Activated CD4-positive, alpha-beta T cell treated with anti-CD3 and anti-CD28 coated beads, Interleukin-10, Interleukin-2, amounts not matched to agents 100 ng/mL and 50 ng/mL, durations not matched to agents 16 hours and 8 hours (primary cell): Measurements from ENCODE around the gene TAF4.
"Not testable (repeated sequence)": the region's sequence is repeated elsewhere in the genome, so short reads cannot be mapped to it uniquely, and the experiment has no call there.

Experiments
- DNase-seq: peaks from one replicate; pipeline ENCODE4 v3.0.0-alpha.2; 2020

Gene TAF4

GRCh38 chr20:62065674-62066338 lies at the start of gene TAF4:
Gene TAF4 (minus strand): TSS chr20:62065881. CDS start chr20:62065810, 71 bp downstream.
- peak; percentile 81 for DNase-seq

GRCh38 chr20:62114894-62115293 lies 49.2 kb upstream of the TAF4 start:
- DNase-seq: no peak

GRCh38 chr20:62112368-62112767 lies 46.7 kb upstream of the TAF4 start:
- DNase-seq: no peak

- no peak for DNase-seq
These were observed 45.5 kb upstream of the TAF4 start for GRCh38 chr20:62111148-62111547.

GRCh38 chr20:62105592-62105991 lies 39.9 kb upstream of the TAF4 start:
- DNase-seq: no peak

GRCh38 chr20:62104791-62105345 lies 39.2 kb upstream of the TAF4 start:
- no peak for DNase-seq

GRCh38 chr20:62104234-62104789 lies 38.6 kb upstream of the TAF4 start:
- no peak for DNase-seq

- no peak for DNase-seq
These were observed 38.0 kb upstream of the TAF4 start for GRCh38 chr20:62103508-62104233.

- no peak for DNase-seq
These were observed 35.4 kb upstream of the TAF4 start for GRCh38 chr20:62101078-62101477.

GRCh38 chr20:62097881-62098407 lies 32.3 kb upstream of the TAF4 start:
- no peak for DNase-seq

- no peak for DNase-seq
These were observed 31.0 kb upstream of the TAF4 start for GRCh38 chr20:62096421-62097380.

GRCh38 chr20:62089393-62089792 lies 23.7 kb upstream of the TAF4 start:
- DNase-seq: no peak

GRCh38 chr20:62088258-62089127 lies 22.8 kb upstream of the TAF4 start:
- DNase-seq: peak; percentile 35

GRCh38 chr20:62087632-62088031 lies 22.0 kb upstream of the TAF4 start:
- DNase-seq: no peak

- no peak for DNase-seq
These were observed 21.5 kb upstream of the TAF4 start for GRCh38 chr20:62087227-62087626.

GRCh38 chr20:62085206-62085605 lies 19.5 kb upstream of the TAF4 start:
- no peak for DNase-seq

GRCh38 chr20:62084224-62084623 lies 18.5 kb upstream of the TAF4 start:
- DNase-seq: not testable (repeated sequence)

GRCh38 chr20:62083312-62083711 lies 17.6 kb upstream of the TAF4 start:
- DNase-seq: no peak

GRCh38 chr20:62080249-62080990 lies 14.7 kb upstream of the TAF4 start:
- DNase-seq: no peak

- no peak for DNase-seq
These were observed 13.5 kb upstream of the TAF4 start for GRCh38 chr20:62079166-62079565.

- no peak for DNase-seq
These were observed 7.6 kb upstream of the TAF4 start for GRCh38 chr20:62073323-62073722.
